Myocyte (in vitro differentiated cells): ENCODE measurements around the gene ZNF853. TPM values are rescaled to one million over a fixed set of nuclear protein-coding genes. Genes with fewer than 3 reads are reported as not detected.
A peak's percentile ranks its signal among the peaks of the same experiment; 100 is the strongest.
"Not testable (repeated sequence)": the region's sequence is repeated elsewhere in the genome, so short reads cannot be mapped to it uniquely, and the experiment has no call there.

Experiments used
- DNase-seq: peaks from one replicate; pipeline ENCODE4 v3.0.0-alpha.2; 2012; ENCODE audit warnings: low read depth
- total RNA-seq: library from RNA; depleted of rRNA; stranded (reverse); fragments of >200 nt; gene quantifications from 2 replicates; pipeline ENCODE4 v1.2.3, GENCODE V29; 2014

The ZNF853 gene
- total RNA-seq, 1 donor from 2014 or later: 1.0 TPM

GRCh38 chr7:6634971-6635370, 19.6 kb downstream of the ZNF853 start:
- DNase-seq: not testable (repeated sequence)

DNA sequence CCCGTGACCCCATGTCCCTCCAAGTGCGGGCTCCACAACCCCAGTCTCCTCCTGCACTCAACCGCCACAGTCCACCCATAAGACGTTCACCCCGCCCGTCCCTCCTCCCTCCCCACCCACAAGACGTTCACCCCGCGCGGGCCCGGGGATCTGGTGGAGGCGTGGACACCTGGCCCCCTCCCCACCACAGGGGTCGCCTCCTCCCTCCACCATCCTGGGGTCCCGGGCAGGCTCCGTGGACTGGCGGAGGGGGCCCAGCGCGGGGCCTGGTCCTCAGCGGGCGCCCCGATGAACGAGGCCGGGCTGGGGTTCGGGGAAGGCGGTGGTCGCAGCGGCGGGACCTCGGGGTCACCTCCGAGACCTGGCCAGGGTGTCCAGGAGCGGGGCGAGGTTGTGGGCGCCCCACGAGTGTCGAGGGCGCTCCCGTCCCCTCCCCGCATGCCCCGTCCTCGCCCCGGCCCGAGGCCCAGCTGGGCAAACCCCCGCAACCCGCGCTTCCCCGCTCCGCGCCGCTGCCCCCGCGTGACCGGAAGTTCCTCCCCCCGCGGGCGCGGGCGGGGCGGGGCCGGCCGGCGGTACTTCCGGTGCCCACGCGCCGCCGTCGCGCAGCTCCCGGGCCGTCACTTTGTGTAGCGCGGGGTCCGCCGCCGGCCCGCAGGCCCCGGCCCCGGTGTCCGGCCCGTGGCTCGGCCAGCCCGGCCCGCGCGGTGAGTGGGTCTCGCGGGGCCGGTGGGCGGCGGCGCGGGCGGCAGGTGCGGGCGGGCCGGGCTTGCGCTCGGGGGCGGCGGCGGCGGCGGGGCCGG, 21.5 kb downstream of the ZNF853 start, which contains the start of gene ZNF316:
Gene ZNF316, plus strand, starts transcription at position 578 of the 803 bp plus-strand sequence. CDS start 5,092 bp downstream, outside the sequence.
- peak; percentile 70 for DNase-seq

DNA sequence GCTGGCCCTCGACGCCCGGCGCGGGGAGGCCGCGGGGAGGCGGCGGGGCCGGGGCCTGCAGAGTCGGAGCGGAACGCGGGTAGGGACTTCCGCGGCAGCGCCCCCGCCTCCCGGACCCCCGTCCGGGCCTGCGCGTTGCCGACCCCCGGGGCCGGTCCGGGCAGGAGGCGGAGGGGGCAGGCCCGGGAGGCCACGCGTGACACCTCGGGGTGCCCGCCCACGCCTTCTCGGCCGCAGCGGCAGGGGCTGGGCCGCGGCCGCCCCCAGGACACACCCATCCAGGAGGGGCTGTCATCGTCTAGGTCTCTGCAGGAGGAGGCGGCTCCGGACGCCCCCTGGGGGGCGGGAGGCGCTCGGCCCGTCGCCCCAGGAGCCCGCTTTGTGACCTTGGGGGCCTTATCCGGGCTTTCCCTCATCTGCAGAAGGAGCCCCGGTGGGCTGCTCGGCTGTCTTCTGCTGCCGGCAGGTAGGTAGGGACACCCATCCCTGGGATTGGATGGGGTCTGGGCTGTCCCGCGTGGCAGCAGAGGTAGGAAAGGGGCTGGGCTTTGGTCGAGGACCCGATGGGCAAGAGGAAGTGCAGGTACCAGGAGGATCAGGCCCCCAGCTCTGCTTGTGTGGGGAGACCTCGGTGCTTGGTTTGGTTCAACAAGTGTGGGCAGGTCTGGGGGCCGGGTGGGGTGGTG, 22.3 kb downstream of the ZNF853 start:
- peak; percentile 57 for DNase-seq

DNA sequence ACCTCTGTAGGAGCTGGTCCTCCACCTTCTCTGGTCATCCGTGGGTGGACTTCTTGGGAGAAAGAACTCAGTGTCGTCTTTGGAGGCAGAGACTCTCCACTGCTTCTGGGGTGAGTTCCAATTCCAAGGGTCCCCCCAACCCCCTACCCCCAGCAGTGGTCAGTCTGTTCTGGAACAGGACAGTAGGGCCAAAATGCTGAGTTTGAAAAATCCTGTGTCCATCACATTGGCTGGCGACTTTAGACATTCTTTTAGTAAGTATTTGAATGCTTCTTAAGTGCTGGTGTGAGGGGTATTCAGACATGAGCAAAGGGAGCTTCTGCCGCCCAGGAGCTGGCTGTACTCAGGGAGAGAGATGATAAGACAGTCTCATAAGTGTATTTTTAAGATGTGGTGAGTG, 23.6 kb downstream of the ZNF853 start:
- DNase-seq: no peak

DNA sequence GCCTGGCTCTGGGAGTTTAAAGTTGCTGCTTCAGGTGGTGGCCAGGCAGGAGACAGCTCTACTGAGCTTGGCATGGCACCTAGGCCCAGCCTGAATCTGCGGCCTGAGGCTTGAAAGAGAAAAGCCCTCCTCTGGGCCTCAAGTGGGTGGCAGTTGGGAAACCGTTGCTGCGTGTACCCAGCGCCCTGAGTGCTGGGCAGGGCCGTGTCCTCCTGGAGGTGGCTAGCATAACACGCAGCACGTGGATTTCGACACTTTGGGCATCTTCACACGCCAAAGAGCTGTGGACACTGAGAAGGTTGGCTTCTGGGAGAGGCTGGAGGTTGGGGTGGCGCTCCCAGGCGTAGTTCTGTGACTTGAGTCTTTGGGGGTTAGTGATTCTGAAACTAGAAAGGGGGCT, 24.2 kb downstream of the ZNF853 start:
- DNase-seq: no peak

DNA sequence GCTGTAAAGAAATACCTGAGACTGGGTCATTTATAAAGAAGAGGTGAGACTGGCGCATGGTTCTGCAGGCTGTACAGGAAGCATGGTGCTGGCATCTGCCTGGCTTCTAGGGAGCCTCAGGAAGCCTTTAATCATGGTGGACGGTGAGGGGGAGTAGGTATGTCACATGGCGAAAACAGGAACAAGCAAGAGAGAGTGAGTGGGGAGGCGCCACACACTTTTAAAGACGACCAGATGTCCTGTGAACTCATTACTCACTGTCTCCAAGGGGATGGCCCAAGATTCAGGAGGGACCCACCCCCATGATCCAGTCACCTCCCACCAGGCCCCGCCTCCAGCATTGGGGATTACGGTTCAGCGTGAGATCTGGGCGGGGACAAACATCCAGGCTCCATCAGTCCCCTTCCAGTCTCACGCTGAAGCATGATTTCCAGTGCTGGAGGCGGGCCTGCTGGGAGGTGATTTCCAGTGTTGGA, 24.9 kb downstream of the ZNF853 start:
- DNase-seq: peak; percentile 8

DNA sequence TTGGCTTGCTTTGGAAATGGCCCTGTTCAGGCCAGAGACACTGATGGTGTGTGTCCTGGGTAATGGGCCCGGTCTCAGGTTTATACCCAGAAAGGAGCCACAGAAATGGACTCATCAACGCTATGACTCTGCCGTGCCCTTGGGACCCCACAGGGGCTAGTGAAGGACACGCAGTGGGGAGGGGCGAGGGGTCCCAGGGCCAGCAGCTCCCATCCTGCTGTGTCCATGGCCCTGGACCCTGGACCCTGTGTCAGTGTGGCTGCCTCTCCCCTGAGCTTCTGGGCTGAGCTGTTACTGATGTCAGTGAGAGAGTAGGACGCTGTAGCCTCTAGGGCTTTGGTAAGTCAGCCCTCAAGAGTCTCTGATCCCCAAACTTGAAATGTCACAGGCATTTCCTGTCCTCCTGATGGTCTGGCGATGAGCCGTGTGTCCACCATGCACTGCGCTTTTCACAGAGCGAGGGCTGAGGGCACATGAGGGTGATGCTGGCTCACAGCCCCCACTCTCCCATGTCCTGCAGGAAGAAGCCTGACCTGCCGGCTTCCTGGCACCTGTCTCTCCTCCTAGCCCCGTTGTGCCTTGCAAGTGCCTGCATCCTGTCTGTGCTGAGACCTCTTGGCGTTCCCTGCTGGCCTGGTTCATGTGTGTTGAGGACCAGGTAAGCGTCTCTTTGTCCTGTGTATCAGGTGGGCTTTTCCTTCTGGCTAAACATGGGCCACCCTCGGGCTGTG, 26.1 kb downstream of the ZNF853 start:
- no peak for DNase-seq

- no peak for DNase-seq
These were observed 26.9 kb downstream of the ZNF853 start for GRCh38 chr7:6642239-6642839.

- no peak for DNase-seq
These were observed 27.6 kb downstream of the ZNF853 start for GRCh38 chr7:6642861-6643640.

DNA sequence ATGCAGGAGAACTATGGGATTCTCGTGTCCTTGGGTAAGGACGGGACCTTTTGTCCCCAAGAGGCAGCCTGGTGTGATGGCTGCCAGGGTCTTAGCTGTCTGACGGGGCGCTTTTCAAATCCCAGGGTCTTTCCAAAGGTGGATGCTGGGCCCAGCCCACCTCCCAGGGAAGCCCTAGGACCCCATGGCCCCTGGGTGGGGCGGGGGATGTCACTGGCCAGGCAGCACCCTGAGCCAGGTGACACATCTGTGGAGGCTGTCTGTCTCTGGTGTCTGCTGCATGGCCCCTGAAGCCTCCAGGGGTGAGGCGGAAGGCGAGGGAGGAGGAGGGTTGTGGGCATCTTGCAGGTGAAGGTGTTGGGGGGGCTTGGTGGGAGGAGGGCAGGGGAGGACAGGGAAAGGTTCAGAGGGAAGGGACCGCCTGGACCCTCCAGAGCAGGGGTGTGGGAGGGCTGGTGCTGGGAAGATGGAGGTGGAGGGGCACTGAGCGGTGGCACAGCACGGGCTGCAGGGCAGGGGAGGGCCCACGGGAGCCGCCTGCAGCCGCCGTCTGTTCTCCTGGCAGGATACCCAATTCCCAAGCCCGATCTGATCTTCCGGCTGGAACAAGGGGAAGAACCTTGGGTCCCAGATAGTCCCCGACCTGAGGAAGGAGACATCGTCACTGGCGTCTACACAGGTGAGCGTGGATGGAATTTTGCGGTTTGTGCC, 28.7 kb downstream of the ZNF853 start:
- no peak for DNase-seq

GRCh38 chr7:6644728-6645127, 29.3 kb downstream of the ZNF853 start:
- no peak for DNase-seq

DNA sequence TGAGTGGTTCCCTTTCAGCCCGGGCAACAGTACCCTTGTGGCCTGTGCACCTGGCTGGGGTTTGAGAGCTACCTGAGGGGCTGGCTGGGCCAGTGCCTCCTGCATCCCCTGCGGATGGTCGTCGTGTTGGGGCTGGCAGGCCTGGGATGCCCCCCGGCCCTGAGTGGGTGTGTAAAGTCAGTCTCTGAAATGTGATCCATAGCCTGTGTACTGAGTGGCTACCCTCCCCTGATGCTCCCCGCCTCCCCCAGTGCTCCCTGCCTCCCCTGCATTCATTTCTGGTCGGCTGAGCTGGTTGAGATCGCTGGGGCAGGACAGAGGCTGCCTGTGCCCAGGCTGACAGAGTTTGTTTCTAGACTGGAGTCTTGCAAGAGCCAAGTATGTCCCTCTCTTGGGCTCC, 31.1 kb downstream of the ZNF853 start:
- no peak for DNase-seq

DNA sequence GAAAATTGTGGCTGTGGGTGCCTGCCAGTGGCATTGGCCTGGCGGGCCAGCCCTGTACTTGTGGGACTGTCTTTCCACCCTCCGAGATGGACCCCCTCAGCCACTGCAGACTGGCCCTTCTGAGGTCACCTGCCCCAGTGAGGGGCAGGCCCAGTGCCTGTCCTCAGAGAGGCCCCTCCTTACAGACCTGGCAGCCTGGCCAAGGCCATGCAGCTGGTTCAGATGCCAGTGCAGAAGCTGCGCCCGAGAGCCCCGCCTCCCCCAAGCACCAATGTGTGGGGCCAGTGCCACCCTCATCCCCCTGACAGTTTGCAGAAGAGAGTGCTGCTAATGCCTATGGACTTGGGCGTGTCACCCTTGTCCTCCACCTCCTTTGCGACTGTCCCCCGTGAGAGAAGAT, 31.7 kb downstream of the ZNF853 start:
- DNase-seq: no peak

GRCh38 chr7:6647541-6647940, 32.1 kb downstream of the ZNF853 start:
- DNase-seq: no peak

- no peak for DNase-seq
These were observed 32.8 kb downstream of the ZNF853 start for GRCh38 chr7:6648066-6648814.

DNA sequence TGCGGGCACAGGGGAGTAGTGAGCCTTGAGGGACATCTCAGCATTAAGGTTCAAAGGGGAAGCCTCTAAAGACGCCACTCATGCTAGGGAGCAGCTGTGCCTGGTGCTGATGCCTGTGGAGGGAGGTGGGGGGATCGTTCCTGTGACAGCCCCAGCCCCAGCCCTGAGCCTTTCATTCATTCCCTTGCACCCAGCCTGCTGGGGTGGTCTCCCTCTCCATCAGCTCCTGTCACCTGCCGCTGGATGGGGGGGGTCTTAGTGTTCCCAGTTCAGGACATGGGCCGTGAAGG, 33.4 kb downstream of the ZNF853 start:
- DNase-seq: no peak

GRCh38 chr7:6649241-6649961, 34.0 kb downstream of the ZNF853 start:
- no peak for DNase-seq

DNA sequence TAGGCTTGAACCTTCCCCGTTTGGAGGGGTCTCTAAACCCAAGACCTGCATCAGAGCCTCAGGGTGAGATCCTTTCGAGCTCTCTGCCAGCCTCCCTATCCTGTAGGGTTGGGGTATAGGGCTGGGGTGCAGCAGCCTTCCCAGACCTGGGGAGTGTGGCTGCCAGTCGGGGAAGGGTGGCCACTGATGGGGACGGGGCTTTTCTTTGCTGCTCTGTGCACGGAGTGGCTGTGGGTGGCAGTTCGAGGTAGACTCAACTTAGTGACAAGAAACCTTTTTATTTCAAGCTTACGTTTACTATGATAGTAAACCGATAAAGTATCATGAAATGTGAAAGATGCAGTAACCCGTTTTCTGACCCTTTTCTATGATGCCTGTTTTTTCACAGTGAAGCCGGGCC, 34.7 kb downstream of the ZNF853 start:
- DNase-seq: no peak

DNA sequence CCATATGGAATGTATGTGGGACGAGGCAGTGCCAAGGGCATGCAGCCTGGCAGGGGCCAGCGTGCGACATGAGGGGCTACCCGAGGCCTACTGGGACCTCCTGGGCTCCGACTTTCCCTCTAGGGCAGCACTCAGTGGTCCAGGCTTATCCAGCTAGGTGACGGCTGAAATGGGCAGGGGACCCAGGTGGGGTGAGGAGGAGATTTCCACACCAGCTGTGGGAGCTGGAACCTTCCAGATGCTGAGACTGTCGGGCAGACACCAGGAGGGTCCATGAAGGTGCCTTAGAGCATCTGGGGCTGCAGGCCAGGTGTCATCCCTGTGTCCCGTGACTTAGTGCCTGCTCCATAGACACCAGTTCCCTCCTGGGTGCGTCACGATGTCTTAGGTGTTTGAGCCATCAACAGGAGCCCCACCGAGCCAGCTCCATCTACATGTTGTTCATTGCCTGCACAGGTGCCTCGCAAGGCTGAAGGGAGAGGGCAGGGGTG, 35.2 kb downstream of the ZNF853 start:
- DNase-seq: no peak
